SU-DHL-6 (cell line): ENCODE results near the gene STK32B.

Experiments used
- EZH2phosphoT487 ChIP-seq: fragments of 200-600 bp; sonication (generic), shearing (Covaris generic); conservative IDR thresholded peaks from 2 replicates; pipeline ENCODE4 v1.6.1; 2018; ENCODE audit warnings: mild to moderate bottlenecking, antibody characterized with exemption, low read length, moderate library complexity, mixed read lengths
- TF ChIP-seq, protein P1 (sequence below): fragments of 200-600 bp; sonication (generic); IDR thresholded peaks from one replicate; pipeline ENCODE4 v1.5.1; 2017; ENCODE audit warnings: antibody characterized with exemption, mild to moderate bottlenecking, low read length, moderate library complexity; ENCODE audit not compliant: insufficient read depth, poor library complexity, severe bottlenecking

DNA sequence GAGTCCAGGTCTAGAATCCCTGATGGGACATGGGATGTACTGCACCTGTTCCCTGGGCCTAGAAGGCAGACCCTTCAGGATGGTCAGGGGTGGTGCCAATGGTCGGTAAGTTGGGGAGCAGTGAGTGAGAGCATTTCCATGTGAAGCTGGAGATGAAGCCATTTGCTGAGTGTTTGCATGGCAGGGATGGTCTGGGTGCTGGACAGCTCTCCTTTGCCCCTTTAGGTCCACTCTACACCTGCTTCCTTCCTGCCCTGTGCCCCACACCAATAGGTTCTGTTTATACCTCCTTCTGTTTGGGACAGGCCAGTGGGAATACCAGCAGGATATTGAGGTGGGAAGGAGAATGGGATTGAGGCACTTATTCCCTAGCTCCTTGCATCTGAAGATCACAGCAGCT lies 181.3 kb downstream of the STK32B start:
- TF ChIP-seq, protein P1, sequence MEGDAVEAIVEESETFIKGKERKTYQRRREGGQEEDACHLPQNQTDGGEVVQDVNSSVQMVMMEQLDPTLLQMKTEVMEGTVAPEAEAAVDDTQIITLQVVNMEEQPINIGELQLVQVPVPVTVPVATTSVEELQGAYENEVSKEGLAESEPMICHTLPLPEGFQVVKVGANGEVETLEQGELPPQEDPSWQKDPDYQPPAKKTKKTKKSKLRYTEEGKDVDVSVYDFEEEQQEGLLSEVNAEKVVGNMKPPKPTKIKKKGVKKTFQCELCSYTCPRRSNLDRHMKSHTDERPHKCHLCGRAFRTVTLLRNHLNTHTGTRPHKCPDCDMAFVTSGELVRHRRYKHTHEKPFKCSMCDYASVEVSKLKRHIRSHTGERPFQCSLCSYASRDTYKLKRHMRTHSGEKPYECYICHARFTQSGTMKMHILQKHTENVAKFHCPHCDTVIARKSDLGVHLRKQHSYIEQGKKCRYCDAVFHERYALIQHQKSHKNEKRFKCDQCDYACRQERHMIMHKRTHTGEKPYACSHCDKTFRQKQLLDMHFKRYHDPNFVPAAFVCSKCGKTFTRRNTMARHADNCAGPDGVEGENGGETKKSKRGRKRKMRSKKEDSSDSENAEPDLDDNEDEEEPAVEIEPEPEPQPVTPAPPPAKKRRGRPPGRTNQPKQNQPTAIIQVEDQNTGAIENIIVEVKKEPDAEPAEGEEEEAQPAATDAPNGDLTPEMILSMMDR, result no peak
- TF ChIP-seq EZH2phosphoT487, result no peak
